HG02642 (cell line): ENCODE results near the gene GAS2.

Experiments used
- ATAC-seq: cut with Tn5 transposase; IDR thresholded peaks from one replicate; pipeline ENCODE4 v1.9.1; 2021; ENCODE audit warnings: mild to moderate bottlenecking; ENCODE audit not compliant: unreplicated experiment, poor library complexity

Gene GAS2

GRCh38 chr11:22846726-22847125 is 180.3 kb downstream of the GAS2 start:
- no peak for ATAC-seq

GRCh38 chr11:22851477-22851876 is 185.1 kb downstream of the GAS2 start:
- ATAC-seq: no peak

- ATAC-seq: no peak
These were observed 193.3 kb downstream of the GAS2 start for GRCh38 chr11:22859756-22860155.

GRCh38 chr11:22860241-22860640 is 193.8 kb downstream of the GAS2 start, which contains the start of gene CCDC179:
CCDC179 (minus strand) TSS chr11:22860474; CDS start chr11:22860421, 53 bp downstream.
- ATAC-seq: no peak
